WTC11 (cell line): ENCODE results near the gene BBS1. TPM values are rescaled to one million over a fixed set of nuclear protein-coding genes. Genes with fewer than 3 reads are reported as not detected.
A peak's percentile ranks its signal among the peaks of the same experiment; 100 is the strongest.

Source experiments
- ATAC-seq: fragments of 200-7000 bp; cut with Tn5 transposase; 2 replicates; pipeline ENCODE4 v1.10.0; 2021; ENCODE audit warnings: mild to moderate bottlenecking, moderate library complexity
- CTCF ChIA-PET: fragments of 300-600 bp; sonication (Branson Sonifier 250); formaldehyde crosslinking; loops from one replicate; lab custom pipeline; 2021; ENCODE audit warnings: antibody characterized with exemption; lab: Charles Lee
- POLR2A ChIA-PET: fragments of 350-600 bp; sonication (Branson Sonifier 250); formaldehyde crosslinking; loops from one replicate; lab custom pipeline; 2021; ENCODE audit warnings: antibody characterized with exemption; lab: Charles Lee
- DNase-seq: peaks from one replicate; pipeline ENCODE4 v3.0.0; 2021; ENCODE audit warnings: low spot score
- H3K27ac Mint-ChIP-seq: 2 replicates; pipeline ENCODE4 v1.8.0; 2021; ENCODE audit warnings: mixed read lengths
- H3K27me3 Mint-ChIP-seq: 2 replicates; pipeline ENCODE4 v1.8.0; 2021; ENCODE audit warnings: low read depth, mild to moderate bottlenecking, moderate library complexity, mixed read lengths
- H3K36me3 Mint-ChIP-seq: 2 replicates; pipeline ENCODE4 v1.8.0; 2021; ENCODE audit warnings: mixed read lengths
- H3K4me1 Mint-ChIP-seq: 2 replicates; pipeline ENCODE4 v1.8.0; 2022; ENCODE audit warnings: mixed read lengths
- H3K4me3 Mint-ChIP-seq: 2 replicates; pipeline ENCODE4 v1.8.0; 2021; ENCODE audit warnings: mild to moderate bottlenecking, moderate library complexity, mixed read lengths
- H3K9me3 Mint-ChIP-seq: 2 replicates; pipeline ENCODE4 v1.8.0; 2021; ENCODE audit warnings: mixed read lengths
- AR ChIP-seq: fragments of 250-450 bp; sonication (Bioruptor Pico); IDR thresholded peaks from 2 replicates; pipeline ENCODE4 v1.9.0; 2021; ENCODE audit warnings: mild to moderate bottlenecking
- CTCF ChIP-seq: fragments of 200-600 bp; IDR thresholded peaks from 2 replicates; pipeline ENCODE4 v1.8.0; 2022; ENCODE audit warnings: antibody characterized with exemption
- E2F1 ChIP-seq: sonication (generic); formaldehyde crosslinking; IDR thresholded peaks from 2 replicates; pipeline ENCODE4 v1.8.0; 2022; ENCODE audit warnings: mild to moderate bottlenecking, missing genetic modification reagents
- E2F4 ChIP-seq: sonication (generic); formaldehyde crosslinking; IDR thresholded peaks from 2 replicates; pipeline ENCODE4 v1.8.1; 2022; ENCODE audit warnings: low read depth, mild to moderate bottlenecking, moderate library complexity, missing genetic modification reagents, borderline replicate concordance
- E2F5 ChIP-seq: sonication (generic); formaldehyde crosslinking; IDR thresholded peaks from 2 replicates; pipeline ENCODE4 v1.8.1; 2022; ENCODE audit warnings: mild to moderate bottlenecking, moderate library complexity, missing genetic modification reagents
- ERG ChIP-seq: fragments of 250-450 bp; sonication (Bioruptor Pico); IDR thresholded peaks from 2 replicates; pipeline ENCODE4 v1.8.0; 2021; ENCODE audit warnings: mild to moderate bottlenecking
- ESRRA ChIP-seq: sonication (generic); formaldehyde crosslinking; IDR thresholded peaks from 2 replicates; pipeline ENCODE4 v1.8.1; 2022; ENCODE audit warnings: mild to moderate bottlenecking, missing genetic modification reagents, borderline replicate concordance
- GTF2I ChIP-seq: fragments of 250-450 bp; sonication (Bioruptor Pico); conservative IDR thresholded peaks from 2 replicates; pipeline ENCODE4 v1.4.0; 2021; ENCODE audit warnings: mild to moderate bottlenecking
- MAX ChIP-seq: sonication (generic); formaldehyde crosslinking; IDR thresholded peaks from 2 replicates; pipeline ENCODE4 v1.8.0; 2022; ENCODE audit warnings: mild to moderate bottlenecking, missing genetic modification reagents
- MLX ChIP-seq: sonication (generic); formaldehyde crosslinking; IDR thresholded peaks from 2 replicates; pipeline ENCODE4 v1.8.1; 2023; ENCODE audit warnings: mild to moderate bottlenecking, missing genetic modification reagents, moderate library complexity
- MYBL2 ChIP-seq: sonication (generic); formaldehyde crosslinking; IDR thresholded peaks from 2 replicates; pipeline ENCODE4 v1.8.1; 2023; ENCODE audit warnings: mild to moderate bottlenecking, moderate library complexity, missing genetic modification reagents
- NFE2L1 ChIP-seq: sonication (generic); formaldehyde crosslinking; IDR thresholded peaks from 2 replicates; pipeline ENCODE4 v1.8.1; 2023; ENCODE audit warnings: missing genetic modification reagents
- NR1H2 ChIP-seq: sonication (generic); formaldehyde crosslinking; IDR thresholded peaks from 2 replicates; pipeline ENCODE4 v1.9.0; 2021; ENCODE audit warnings: mild to moderate bottlenecking, moderate library complexity, missing genetic modification reagents
- NR2C2 ChIP-seq: sonication (generic); formaldehyde crosslinking; IDR thresholded peaks from 2 replicates; pipeline ENCODE4 v1.8.0; 2022; ENCODE audit warnings: mild to moderate bottlenecking, missing genetic modification reagents
- RORB ChIP-seq: fragments of 250-450 bp; sonication (Bioruptor Pico); IDR thresholded peaks from 2 replicates; pipeline ENCODE4 v1.9.0; 2021; ENCODE audit warnings: mild to moderate bottlenecking
- SMAD4 ChIP-seq: sonication (generic); formaldehyde crosslinking; IDR thresholded peaks from 2 replicates; pipeline ENCODE4 v1.8.0; 2022; ENCODE audit warnings: mild to moderate bottlenecking, missing genetic modification reagents
- USF1 ChIP-seq: sonication (generic); formaldehyde crosslinking; IDR thresholded peaks from 2 replicates; pipeline ENCODE4 v1.8.0; 2022; ENCODE audit warnings: mild to moderate bottlenecking, missing genetic modification reagents
- ZNF263 ChIP-seq: sonication (generic); formaldehyde crosslinking; IDR thresholded peaks from 2 replicates; pipeline ENCODE4 v1.8.1; 2022; ENCODE audit warnings: low read depth, mild to moderate bottlenecking, moderate library complexity, missing genetic modification reagents
- ZNF317 ChIP-seq: sonication (generic); formaldehyde crosslinking; IDR thresholded peaks from 2 replicates; pipeline ENCODE4 v1.8.1; 2023; ENCODE audit warnings: low read depth, mild to moderate bottlenecking, moderate library complexity, missing genetic modification reagents, borderline replicate concordance
- ZNF416 ChIP-seq: fragments of 250-450 bp; sonication (Bioruptor Pico); IDR thresholded peaks from 2 replicates; pipeline ENCODE4 v1.9.0; 2021; ENCODE audit warnings: mild to moderate bottlenecking, inconsistent platforms
- ZNF425 ChIP-seq: fragments of 250-450 bp; sonication (Bioruptor Pico); conservative IDR thresholded peaks from 2 replicates; pipeline ENCODE4 v1.9.0; 2021; ENCODE audit warnings: mild to moderate bottlenecking
- total RNA-seq: library from RNA; stranded (reverse); gene quantifications from 3 replicates; pipeline ENCODE4 v1.2.3, GENCODE V29; 2021

The BBS1 gene
- total RNA-seq, 1 experiment from 2014 or later, result 26.8 TPM

- no peaks in the 10 kb centered on the region for H3K9me3 Mint-ChIP-seq
- DNase-seq, result no peak
- POLR2A ChIA-PET, result no interaction called here
- peaks cover 22% of the 10 kb centered on the region for H3K36me3 Mint-ChIP-seq
- no peaks in the 10 kb centered on the region for H3K27me3 Mint-ChIP-seq
- peak overlapping the region; percentile 41; the same call in 1 of the 2 replicates for H3K27ac Mint-ChIP-seq
- H3K4me1 Mint-ChIP-seq, result peaks cover 6% of the 10 kb centered on the region
- TF ChIP-seq SMAD4 (CRISPR knock-in tag) (no peak), CTCF (no peak), E2F5 (CRISPR knock-in tag) (no peak), E2F4 (CRISPR knock-in tag) (no peak), MYBL2 (no peak), NR2C2 (CRISPR knock-in tag) (no peak), AR (CRISPR knock-in tag) (no peak), ZNF263 (no peak), RORB (CRISPR knock-in tag) (no peak)
- no peak overlapping the region for H3K4me3 Mint-ChIP-seq
- CTCF ChIA-PET, result interaction anchor here (0.6 to 3.6 kb wide), 30 partner anchors 8 to 364 kb away, joined by 3 to 47 read pairs (median 6); partner anchors contain the start of genes ACTN3, BBS1, DPP3 and MRPL11
- no peak for ATAC-seq
Measured at GRCh38 chr11:66492161-66492865, 18.1 kb upstream of the BBS1 start.

GRCh38 chr11:66493130-66493529 is 17.3 kb upstream of the BBS1 start:
- Mint-ChIP-seq H3K4me1 (peaks cover 6% of the 10 kb centered on the region), H3K36me3 (peaks cover 25% of the 10 kb centered on the region), H3K27me3 (no peaks in the 10 kb centered on the region), H3K9me3 (no peaks in the 10 kb centered on the region), H3K4me3 (no peak overlapping the region), H3K27ac (peak overlapping the region; percentile 41)
- CTCF ChIA-PET, result interaction anchor here (0.6 to 3.6 kb wide), 6 partner anchors 9 to 573 kb away, joined by 3 to 47 read pairs (median 3); partner anchors contain the start of genes DPP3 and RBM4B
- DNase-seq (no peak), ATAC-seq (no peak)
- POLR2A ChIA-PET, result interaction anchor here (0.5 kb wide), 1 partner anchor 27 kb away, joined by 4 read pairs; the partner anchor contains the start of gene PELI3
- TF ChIP-seq ZNF317 (no peak), USF1 (CRISPR knock-in tag) (no peak), ESRRA (no peak), NR1H2 (CRISPR knock-in tag) (no peak), E2F1 (CRISPR knock-in tag) (no peak), MAX (CRISPR knock-in tag) (no peak), ZNF425 (CRISPR knock-in tag) (no peak), NFE2L1 (no peak), MLX (no peak), ERG (no peak), GTF2I (CRISPR knock-in tag) (no peak), ZNF416 (CRISPR knock-in tag) (no peak)
